K562 (cell line): Measurements from ENCODE around the gene GZF1. TPM values are rescaled to one million over a fixed set of nuclear protein-coding genes. Genes with fewer than 3 reads are reported as not detected.

Experiments used
- ATAC-seq: fragments of 200-7000 bp; cut with Tn5 transposase; 3 replicates; pipeline ENCODE4 v1.9.1; 2020; ENCODE audit warnings: moderate library complexity
- BruUV-seq: library from RNA; stranded (reverse); fragments of 400-500 nt; replicated peaks from 2 replicates; lab custom pipeline; 2021; lab: Mats Ljungman, UMichigan
- CTCF ChIA-PET: fragments of 300-600 bp; formaldehyde crosslinking; extraction: SDS; loops from one replicate; lab custom pipeline; 2021; ENCODE audit warnings: low intra/inter-chr PET ratio; lab: Yijun Ruan, JAX
- POLR2A ChIA-PET: fragments of 300-600, 350-650 bp; sonication (Branson Sonifier 250); formaldehyde crosslinking; extraction: SDS; loops from one replicate; lab custom pipeline; 2021; ENCODE audit warnings: antibody characterized with exemption, inconsistent platforms; lab: Yijun Ruan, JAX
- DNase-seq, 4 experiments: peaks; one replicate each; pipeline versions ENCODE4 v3.0.0 to v3.0.0-alpha.2; 2011 to 2018; ENCODE audit warnings: low spot score in 3 of 4, mixed read lengths in 3 of 4; ENCODE audit errors: extremely low read depth in 1 of 4
- FAIRE-seq: peaks from 2 replicates; lab custom pipeline; 2011; peaks lifted over from hg19 to GRCh38; lab: Jason Lieb, UNC
- H2AFZ ChIP-seq: 2 replicates; pipeline ENCODE4 v1.6.0; 2011; ENCODE audit warnings: low read depth, low read length, control low read depth, inconsistent platforms
- H3K27ac ChIP-seq: fragments of 200-600 bp; 3 replicates; pipeline ENCODE4 v1.8.0; 2011; ENCODE audit warnings: low read depth, mild to moderate bottlenecking, control low read depth, inconsistent platforms, low read length, moderate library complexity, mixed read lengths; ENCODE audit errors: extremely low read depth
- H3K27me3 ChIP-seq, 2 experiments: fragments of 300-600 bp in 1 of 2; 2 replicates in 1 of 2; 3 replicates in 1 of 2; pipeline versions ENCODE4 v1.6.0 to v1.8.0; 2011; ENCODE audit warnings: inconsistent platforms in 2 of 2, low read length in 2 of 2, mild to moderate bottlenecking in 1 of 2, mixed read lengths in 1 of 2, moderate library complexity in 1 of 2; ENCODE audit not compliant: control insufficient read depth in 2 of 2, insufficient read depth in 2 of 2
- H3K36me3 ChIP-seq: fragments of 300-600 bp; 3 replicates; pipeline ENCODE4 v1.8.0; 2011; ENCODE audit warnings: mild to moderate bottlenecking, low read length, inconsistent platforms; ENCODE audit not compliant: control insufficient read depth, insufficient read depth
- H3K4me1 ChIP-seq, 2 experiments: fragments of 200-600 bp in 1 of 2; replicated peaks in 1 of 2; 2 replicates in 1 of 2; 3 replicates in 1 of 2; pipeline versions ENCODE4 v1.5.1 to v1.8.0; 2011; ENCODE audit warnings: inconsistent platforms in 2 of 2, low read length in 2 of 2, mild to moderate bottlenecking in 1 of 2, mixed read lengths in 1 of 2, moderate library complexity in 1 of 2; ENCODE audit not compliant: control insufficient read depth in 2 of 2, insufficient read depth in 2 of 2
- H3K4me2 ChIP-seq: 2 replicates; pipeline ENCODE4 v1.6.1; 2011; ENCODE audit warnings: low read length, control low read depth, inconsistent platforms, mixed read lengths; ENCODE audit not compliant: insufficient read depth
- H3K4me3 ChIP-seq: fragments of 200-600 bp; sonication (generic), shearing (Covaris generic); 2 replicates; pipeline ENCODE4 v1.5.1; 2016; ENCODE audit warnings: control low read depth, inconsistent platforms
- H3K79me2 ChIP-seq: fragments of 200-600 bp; 3 replicates; pipeline ENCODE4 v1.8.0; 2011; ENCODE audit warnings: low read length, inconsistent platforms; ENCODE audit not compliant: control insufficient read depth, insufficient read depth
- H3K9ac ChIP-seq, 2 experiments: 2 replicates each; pipeline versions ENCODE4 v1.6.0 to v1.6.1; 2011; ENCODE audit warnings: low read depth in 2 of 2, low read length in 2 of 2, control low read depth in 1 of 2, inconsistent platforms in 1 of 2, mild to moderate bottlenecking in 1 of 2, mixed read lengths in 1 of 2; ENCODE audit not compliant: insufficient read depth in 1 of 2
- H3K9me1 ChIP-seq: one replicate; pipeline ENCODE4 v1.6.0; 2011; ENCODE audit warnings: inconsistent platforms, mild to moderate bottlenecking, low read length, moderate library complexity; ENCODE audit not compliant: control insufficient read depth, insufficient read depth
- H3K9me3 ChIP-seq: replicated peaks from 2 replicates; pipeline ENCODE4 v1.5.1; 2011; ENCODE audit warnings: low read depth, low read length, inconsistent platforms; ENCODE audit not compliant: control insufficient read depth, insufficient read depth
- H4K20me1 ChIP-seq: replicated peaks from 2 replicates; pipeline ENCODE4 v1.6.1; 2011; ENCODE audit warnings: low read length, inconsistent platforms, mixed read lengths; ENCODE audit not compliant: control insufficient read depth, insufficient read depth
- ATF7 ChIP-seq: fragments of 450-650 bp; IDR thresholded peaks from 2 replicates; pipeline ENCODE4 v1.7.1; 2014; ENCODE audit warnings: mild to moderate bottlenecking, moderate library complexity
- BMI1 ChIP-seq: fragments of 150-350 bp; IDR thresholded peaks from 2 replicates; pipeline ENCODE4 v1.6.1; 2014; ENCODE audit warnings: low read length
- CBX2 ChIP-seq: fragments of 200-600 bp; sonication (generic); IDR thresholded peaks from one replicate; pipeline ENCODE4 v1.6.1; 2012; ENCODE audit warnings: mild to moderate bottlenecking, low read length, inconsistent platforms; ENCODE audit not compliant: insufficient read depth, poor library complexity, severe bottlenecking
- CCNT2 ChIP-seq: IDR thresholded peaks from 2 replicates; pipeline ENCODE4 v1.6.1; 2011; ENCODE audit warnings: borderline replicate concordance, low read depth, mild to moderate bottlenecking, moderate library complexity, mixed read lengths, low read length; ENCODE audit not compliant: insufficient read length; ENCODE audit errors: extremely low read depth
- DEAF1 ChIP-seq: fragments of 450-650 bp; formaldehyde crosslinking; IDR thresholded peaks from 2 replicates; pipeline ENCODE4 v1.4.0; 2020; ENCODE audit warnings: mild to moderate bottlenecking, moderate library complexity
- DPF2 ChIP-seq: fragments of 450-650 bp; IDR thresholded peaks from 2 replicates; pipeline ENCODE4 v1.6.1; 2016
- E2F5 ChIP-seq: sonication (generic); formaldehyde crosslinking; IDR thresholded peaks from 2 replicates; pipeline ENCODE4 v1.8.0; 2022; ENCODE audit warnings: mild to moderate bottlenecking, missing genetic modification reagents
- GABPA ChIP-seq: fragments of 200-800 bp; sonication (Bioruptor generic); conservative IDR thresholded peaks from 2 replicates; pipeline ENCODE4 v1.6.1; 2016; ENCODE audit warnings: low read depth, missing genetic modification characterization, missing compliant biosample characterization
- IFI16 ChIP-seq: fragments of 250-450 bp; sonication (Bioruptor Pico); IDR thresholded peaks from 2 replicates; pipeline ENCODE4 v2.1.2; 2022; ENCODE audit warnings: mild to moderate bottlenecking, inconsistent platforms
- SMAD1 ChIP-seq: fragments of 150-350 bp; IDR thresholded peaks from 2 replicates; pipeline ENCODE4 v1.6.1; 2014; ENCODE audit warnings: low read length, low read depth; ENCODE audit not compliant: partially characterized antibody
- SMARCA4 ChIP-seq: fragments of 450-650 bp; IDR thresholded peaks from 2 replicates; pipeline ENCODE4 v1.6.1; 2016
- STAT5B ChIP-seq: fragments of 250-450 bp; sonication (Bioruptor Pico); IDR thresholded peaks from 2 replicates; pipeline ENCODE4 v1.8.0; 2021; ENCODE audit warnings: mild to moderate bottlenecking, inconsistent platforms
- TAL1 ChIP-seq: fragments of 450-650 bp; IDR thresholded peaks from 2 replicates; pipeline ENCODE4 v1.6.1; 2016; ENCODE audit warnings: mild to moderate bottlenecking
- XRCC3 ChIP-seq: fragments of 450-650 bp; IDR thresholded peaks from 2 replicates; pipeline ENCODE4 v1.6.1; 2017; ENCODE audit warnings: mild to moderate bottlenecking, moderate library complexity
- WGBS: fragments of 100-300 bp; shearing (Covaris generic); methylation state at CpG from one replicate; pipeline ENCODE4 v1.1.6; 2016; ENCODE audit warnings: low coverage, mixed read lengths; ENCODE audit not compliant: insufficient coverage; ENCODE audit errors: missing lambda C conversion rate; 5-methylcytosine and 5-hydroxymethylcytosine counted together
- in situ Hi-C: fragments of 300-500 bp; cut with MboI; formaldehyde crosslinking; loops from 4 replicates; pipeline ENCODE4 v1.15.0; 2018; ENCODE audit warnings: inconsistent platforms, mixed read lengths
- intact Hi-C: fragments of 100-400 bp; cut with micrococcal nuclease; formaldehyde crosslinking; loops from 2 replicates; pipeline ENCODE4 v1.14.2; 2022
- polyA plus RNA-seq, 8 experiments: library from polyadenylated mRNA; depleted of rRNA in 4 of 8; stranded (reverse) in 5 of 8; unstranded in 3 of 8; fragments of >200 nt; fragmentation: Nextera tagmentation in 2 of 8; fragmentation: Illumina TruSeq in 1 of 8; extraction: Ambion mirVana in 2 of 8; extraction: Trizol in 1 of 8; gene quantifications; 2 replicates each; pipeline versions ENCODE4 v1.2.1 to v1.2.3, GENCODE V29; 2011 to 2014; ENCODE audit warnings: inconsistent platforms in 1 of 8, missing spikeins in 1 of 8
- total RNA-seq, 7 experiments: library from RNA; depleted of rRNA in 6 of 7; stranded (reverse); fragments of >200 nt in 6 of 7; fragmentation: Illumina TruSeq in 2 of 7; extraction: Trizol in 2 of 7; gene quantifications; 2 replicates each; pipeline versions ENCODE4 v1.2.1 to v1.2.3, GENCODE V29; 2011 to 2021; ENCODE audit warnings: low replicate concordance in 1 of 7
- TF ChIP-seq, protein P1 (sequence below), 2 experiments: IDR thresholded peaks; 2 replicates each; pipeline ENCODE4 v1.6.1; 2011; ENCODE audit warnings: borderline replicate concordance in 1 of 2, control low read depth in 1 of 2, low read depth in 1 of 2, low read length in 1 of 2, mild to moderate bottlenecking in 1 of 2, mixed read lengths in 1 of 2, moderate library complexity in 1 of 2; ENCODE audit not compliant: insufficient read depth in 1 of 2, insufficient read length in 1 of 2, poor library complexity in 1 of 2, severe bottlenecking in 1 of 2; ENCODE audit errors: extremely low read depth in 1 of 2

Gene GZF1
- total and polyA plus RNA-seq, 9 of the 15 experiments (the other 6 are each of a cell fraction or from before 2014, with no cell fraction given) = 1.2 to 15.7 (median 7.4) TPM

- no peak for TF ChIP-seq XRCC3
- no peak for TF ChIP-seq GABPA (tag)
- no peak for TF ChIP-seq DPF2
- TF ChIP-seq CBX2 = no peak
Observed at GRCh38 chr20:23327617-23328333, 34.2 kb upstream of the GZF1 start (continued).

DNA sequence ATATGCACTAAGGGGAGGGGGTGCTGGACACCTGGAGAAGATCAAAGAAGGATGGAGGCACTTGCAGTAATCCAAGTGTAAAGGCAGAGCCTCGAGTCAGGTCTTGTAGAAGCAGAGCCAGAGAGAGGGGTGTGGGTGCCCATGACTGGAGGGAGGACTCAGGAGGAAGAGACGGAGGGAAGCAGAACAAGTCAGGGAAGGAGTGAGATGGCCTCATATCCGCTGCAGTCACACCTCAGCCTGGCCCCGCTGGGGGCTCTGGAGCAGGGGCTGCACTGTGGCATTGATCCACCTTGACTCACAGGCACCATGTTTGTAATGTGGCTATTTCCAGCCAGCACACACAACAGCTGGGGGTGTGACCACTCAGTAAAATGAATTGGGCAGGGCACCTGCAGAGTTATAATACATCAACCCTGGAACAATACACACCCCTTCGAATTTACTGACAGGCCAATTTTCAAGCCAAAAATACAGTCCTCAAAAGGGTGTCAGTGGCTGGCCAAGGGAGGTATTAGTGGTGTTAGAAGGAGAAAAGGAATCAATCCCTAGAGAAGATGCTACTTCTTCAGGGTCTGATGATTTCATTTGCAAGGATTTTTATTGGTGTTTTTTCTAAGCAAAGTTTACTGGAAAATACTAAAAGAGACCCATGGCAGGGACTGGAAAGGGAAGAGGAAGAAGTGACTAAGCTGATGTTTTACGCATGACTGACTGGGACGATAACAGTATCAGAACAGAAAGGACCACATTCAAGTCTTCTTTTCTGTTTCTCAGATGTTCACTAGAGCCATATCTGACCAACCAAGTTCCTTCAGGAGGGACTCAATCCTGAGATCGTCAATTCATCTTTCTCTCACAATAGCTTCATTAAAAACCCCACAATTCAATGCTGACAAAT, 30.3 kb upstream of the GZF1 start:
- Histone ChIP-seq H3K27me3 (peaks cover 0 to 12% of the 10 kb centered on the region in 2 experiments; a peak in 2 of 5 replicates), H3K9me1 (no peaks in the 10 kb centered on the region), H3K79me2 (no peaks in the 10 kb centered on the region), H2AFZ (no peak overlapping the region), H4K20me1 (no peaks in the 10 kb centered on the region), H3K36me3 (no peaks in the 10 kb centered on the region), H3K9ac (no peak overlapping the region), H3K9me3 (no peaks in the 10 kb centered on the region), H3K4me1 (peaks cover 0 to 14% of the 10 kb centered on the region in 2 experiments; a peak in 3 of 5 replicates), H3K4me2 (no peak overlapping the region), H3K4me3 (no peak overlapping the region), H3K27ac (no peak overlapping the region)
- BruUV-seq = no TSS peak
- ATAC-seq (peak; percentile 44; the same call in 2 of the 3 replicates), DNase-seq (peak in 2 of 4 experiments; percentile 13 to 54), FAIRE-seq (peak; percentile 63)
- CTCF ChIA-PET = no interaction called here
- WGBS = 10% methylated on average over 8 of the region's 8 CpGs
- POLR2A ChIA-PET = interaction anchor here (0.9 to 1.0 kb wide), 3 partner anchors 9 to 18 kb away, joined by 3 read pairs; no protein-coding TSS in a partner anchor
- intact Hi-C loops (no loop called here), in situ Hi-C loops (loop anchor here (5.0 kb wide), 1 partner anchor 639 kb away; no protein-coding TSS in a partner anchor)
- TF ChIP-seq CCNT2 = peak; percentile 27
- TF ChIP-seq E2F5 = no peak
- no peak for TF ChIP-seq IFI16 (CRISPR knock-in tag)
- TF ChIP-seq SMAD1 = no peak
- TF ChIP-seq TAL1 = peak; percentile 45
- TF ChIP-seq SMARCA4 = peak; percentile 60; the same call in 1 of the 2 replicates
- TF ChIP-seq, protein P1, sequence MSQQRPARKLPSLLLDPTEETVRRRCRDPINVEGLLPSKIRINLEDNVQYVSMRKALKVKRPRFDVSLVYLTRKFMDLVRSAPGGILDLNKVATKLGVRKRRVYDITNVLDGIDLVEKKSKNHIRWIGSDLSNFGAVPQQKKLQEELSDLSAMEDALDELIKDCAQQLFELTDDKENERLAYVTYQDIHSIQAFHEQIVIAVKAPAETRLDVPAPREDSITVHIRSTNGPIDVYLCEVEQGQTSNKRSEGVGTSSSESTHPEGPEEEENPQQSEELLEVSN (IDR thresholded peaks at IDR 0.05; ENCODE audit: borderline replicate concordance in 1 of 2, extremely low read depth in 1 of 2, insufficient read depth in 1 of 2, insufficient read length in 1 of 2, low read depth in 1 of 2, low read length in 1 of 2, poor library complexity in 1 of 2, severe bottlenecking in 1 of 2) = no peak
- TF ChIP-seq STAT5B (CRISPR knock-in tag) = no peak
- TF ChIP-seq DEAF1 (CRISPR knock-in tag) = no peak
- TF ChIP-seq XRCC3 = no peak
- TF ChIP-seq ATF7 = no peak
- TF ChIP-seq BMI1 = no peak
